Measurements from ENCODE around the gene P2RX4.
"Not testable (repeated sequence)": the region's sequence is repeated elsewhere in the genome, so short reads cannot be mapped to it uniquely, and the experiment has no call there.

Gene P2RX4

GRCh38 chr12:121209624-121210572 lies at the start of gene P2RX4:
TSS of gene P2RX4 (plus strand) at chr12:121210129. CDS start at chr12:121210165, 36 bp downstream.
- DNase-seq = peak; percentile 82

GRCh38 chr12:121162384-121162783 lies 47.5 kb upstream of the P2RX4 start:
- DNase-seq = no peak

- no peak for DNase-seq
Observed at GRCh38 chr12:121162985-121163384, 46.9 kb upstream of the P2RX4 start.

GRCh38 chr12:121164839-121165238 lies 45.1 kb upstream of the P2RX4 start:
- DNase-seq = not testable (repeated sequence)

- DNase-seq = no peak
Observed at GRCh38 chr12:121165316-121165715, 44.6 kb upstream of the P2RX4 start.

GRCh38 chr12:121166356-121166755 lies 43.6 kb upstream of the P2RX4 start:
- no peak for DNase-seq

- no peak for DNase-seq
Observed at GRCh38 chr12:121167232-121167820, 42.6 kb upstream of the P2RX4 start.

- no peak for DNase-seq
Observed at GRCh38 chr12:121167951-121168350, 42.0 kb upstream of the P2RX4 start.

GRCh38 chr12:121170151-121170550 lies 39.8 kb upstream of the P2RX4 start:
- no peak for DNase-seq

GRCh38 chr12:121170611-121171260 lies 39.2 kb upstream of the P2RX4 start:
- DNase-seq = no peak

GRCh38 chr12:121172145-121172544 lies 37.8 kb upstream of the P2RX4 start:
- no peak for DNase-seq

- DNase-seq = no peak
Observed at GRCh38 chr12:121175383-121176119, 34.4 kb upstream of the P2RX4 start.

GRCh38 chr12:121176826-121177529 lies 33.0 kb upstream of the P2RX4 start:
- DNase-seq = no peak

- DNase-seq = no peak
Observed at GRCh38 chr12:121181181-121181580, 28.7 kb upstream of the P2RX4 start.

GRCh38 chr12:121182222-121182893 lies 27.6 kb upstream of the P2RX4 start:
- no peak for DNase-seq

- DNase-seq = peak; percentile 96
Observed at GRCh38 chr12:121184425-121184824, 25.5 kb upstream of the P2RX4 start.

GRCh38 chr12:121184984-121185889 lies 24.7 kb upstream of the P2RX4 start:
- DNase-seq = no peak

- DNase-seq = no peak
Observed at GRCh38 chr12:121186826-121187225, 23.1 kb upstream of the P2RX4 start.

GRCh38 chr12:121187501-121187900 lies 22.4 kb upstream of the P2RX4 start:
- no peak for DNase-seq

GRCh38 chr12:121188227-121188626 lies 21.7 kb upstream of the P2RX4 start:
- DNase-seq = no peak

GRCh38 chr12:121189131-121189530 lies 20.8 kb upstream of the P2RX4 start:
- no peak for DNase-seq
